Measurements from ENCODE around the gene SPATA3.
"Not testable (repeated sequence)": the region's sequence is repeated elsewhere in the genome, so short reads cannot be mapped to it uniquely, and the experiment has no call there.

Gene SPATA3

DNA sequence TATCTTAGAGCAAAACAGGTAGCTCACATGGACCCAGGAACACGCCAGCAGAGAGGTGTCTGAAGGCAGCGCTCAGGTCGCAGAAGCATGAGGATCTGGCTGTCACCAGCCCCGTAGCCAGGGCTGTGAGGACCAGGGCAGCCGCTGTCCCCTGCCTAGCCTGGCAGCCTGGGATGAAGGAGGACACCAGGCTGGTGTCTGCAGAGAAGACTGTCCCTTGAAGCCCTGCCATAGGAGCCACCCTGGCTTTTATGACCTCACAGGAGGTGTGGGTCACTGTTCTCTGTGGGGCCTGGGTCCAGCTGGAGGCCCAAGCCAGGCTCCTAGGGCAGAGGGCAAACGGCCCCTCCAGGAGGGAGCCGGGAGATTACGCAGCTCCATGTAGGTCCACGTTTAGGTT is at the start of gene SPATA3:
TSS of gene SPATA3 (plus strand) at position 301 of the 400 bp plus-strand sequence. CDS start 113 bp downstream, outside the sequence.
- no peak for DNase-seq

DNA sequence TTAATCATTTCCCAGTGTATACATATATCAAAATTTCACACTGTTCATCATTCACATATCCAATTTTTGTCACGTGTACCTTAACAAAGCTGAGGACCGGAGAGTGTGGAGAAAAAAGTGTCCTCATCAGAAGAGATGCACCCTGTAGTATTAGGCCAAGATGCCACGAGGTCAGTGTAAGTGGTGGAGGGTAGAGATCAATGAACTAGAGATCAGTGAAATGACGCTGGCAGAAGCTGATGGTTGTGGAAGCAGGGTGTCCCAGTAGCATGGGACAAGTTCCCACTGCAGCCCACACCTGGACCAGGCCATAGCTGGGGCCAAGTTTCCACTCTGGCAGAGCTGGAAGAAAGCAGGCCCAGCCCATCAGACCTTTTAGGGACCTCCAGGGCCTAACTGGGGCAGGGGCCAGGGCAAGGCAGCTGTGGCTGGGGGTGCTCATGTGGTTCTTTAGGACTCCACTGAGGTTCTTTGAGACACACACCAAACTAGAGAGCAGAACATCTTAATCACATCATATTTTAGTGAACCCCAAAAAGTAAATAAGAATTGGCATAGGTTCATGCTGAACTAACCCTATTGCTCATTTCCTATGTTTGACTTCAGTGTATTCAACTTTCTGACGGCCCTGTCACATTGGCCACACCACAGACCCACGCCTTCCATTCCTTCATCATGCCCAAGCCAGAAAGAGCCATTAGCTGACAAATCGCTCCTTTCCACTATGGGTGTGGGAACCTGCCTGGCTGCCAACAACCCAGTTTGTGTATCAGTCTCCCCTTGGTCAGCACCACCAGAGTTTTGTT is 49.3 kb upstream of the SPATA3 start:
- DNase-seq = no peak

DNA sequence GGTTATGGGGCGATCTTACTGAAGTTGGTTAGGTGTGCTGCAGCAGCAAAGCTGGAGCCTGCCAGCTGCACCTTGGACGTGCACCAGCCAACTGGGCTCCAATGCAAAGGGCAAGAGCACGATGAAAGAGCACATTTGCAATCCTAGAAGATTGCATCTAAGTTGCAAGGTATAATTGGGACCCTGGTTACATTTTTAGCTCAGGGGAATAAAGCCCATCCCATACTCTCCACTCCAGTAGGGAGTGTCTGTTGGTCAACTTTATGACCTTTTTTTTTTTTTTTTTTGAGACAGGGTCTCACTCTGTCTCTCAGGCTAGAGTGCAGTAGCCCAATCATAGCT is 48.7 kb upstream of the SPATA3 start:
- DNase-seq = no peak

DNA sequence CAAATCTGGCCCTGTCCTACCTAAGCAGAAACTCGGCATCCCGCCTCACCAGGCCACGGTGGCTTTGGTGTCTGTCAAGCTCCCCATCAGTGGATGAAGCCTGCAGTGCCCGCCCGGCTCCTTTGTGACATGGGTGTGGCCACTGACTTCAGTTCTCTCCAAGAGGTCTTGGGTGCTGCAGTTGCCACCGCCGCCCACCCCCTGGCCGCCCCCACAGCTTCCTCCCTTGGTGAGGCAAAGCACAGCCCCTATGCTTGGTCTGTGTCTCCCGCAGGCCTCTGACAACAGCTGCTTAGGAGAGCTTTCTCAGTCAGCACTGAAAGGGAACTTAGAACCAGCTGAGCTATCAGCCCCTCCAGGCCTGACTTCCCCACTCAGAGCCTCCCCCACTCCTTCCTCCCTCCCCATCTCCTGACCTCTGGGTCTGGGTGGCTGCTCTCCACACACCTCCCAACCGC is 48.0 kb upstream of the SPATA3 start:
- DNase-seq = no peak

DNA sequence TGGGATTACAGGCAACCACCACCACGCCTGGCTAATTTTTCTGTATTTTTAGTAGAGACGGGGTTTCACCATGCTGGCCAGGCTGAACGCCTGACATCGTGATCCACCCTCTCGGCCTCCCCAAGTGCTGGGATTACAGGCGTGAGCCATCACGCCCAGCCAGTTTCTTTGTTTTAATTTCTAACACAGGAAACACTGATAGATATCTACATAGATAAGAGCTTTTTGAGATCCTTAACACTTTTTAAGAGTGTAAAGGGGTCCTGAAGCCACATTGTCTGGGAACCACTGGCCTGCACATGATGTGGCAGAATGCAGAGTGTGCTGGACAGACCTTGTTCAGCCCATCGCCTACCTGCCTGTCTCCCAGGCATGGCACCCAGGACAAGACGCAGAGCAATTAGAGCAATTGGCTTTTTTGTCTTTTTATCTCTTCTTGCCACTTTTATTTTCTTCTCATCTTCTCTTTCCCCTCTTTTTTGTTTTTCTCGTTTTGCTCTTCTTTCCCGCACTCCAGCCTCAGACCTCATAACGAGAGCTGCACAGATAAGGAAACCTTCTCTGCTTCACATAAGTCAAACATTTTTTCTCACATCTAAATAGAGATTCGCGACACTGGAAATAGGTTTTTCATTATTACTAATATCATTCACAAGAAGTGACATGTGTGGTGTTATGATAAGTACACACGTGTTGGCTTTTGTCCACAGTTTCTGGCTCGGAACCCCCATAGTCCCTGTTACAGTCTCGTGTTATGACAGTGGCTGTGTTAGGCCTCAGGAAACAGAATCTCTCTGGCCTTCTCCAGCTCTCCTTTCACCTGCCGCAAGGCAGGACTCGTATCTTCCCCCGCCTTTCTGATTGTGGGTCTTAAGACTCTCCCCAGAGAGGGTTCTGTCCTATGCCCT is 45.7 kb upstream of the SPATA3 start:
- DNase-seq = no peak

DNA sequence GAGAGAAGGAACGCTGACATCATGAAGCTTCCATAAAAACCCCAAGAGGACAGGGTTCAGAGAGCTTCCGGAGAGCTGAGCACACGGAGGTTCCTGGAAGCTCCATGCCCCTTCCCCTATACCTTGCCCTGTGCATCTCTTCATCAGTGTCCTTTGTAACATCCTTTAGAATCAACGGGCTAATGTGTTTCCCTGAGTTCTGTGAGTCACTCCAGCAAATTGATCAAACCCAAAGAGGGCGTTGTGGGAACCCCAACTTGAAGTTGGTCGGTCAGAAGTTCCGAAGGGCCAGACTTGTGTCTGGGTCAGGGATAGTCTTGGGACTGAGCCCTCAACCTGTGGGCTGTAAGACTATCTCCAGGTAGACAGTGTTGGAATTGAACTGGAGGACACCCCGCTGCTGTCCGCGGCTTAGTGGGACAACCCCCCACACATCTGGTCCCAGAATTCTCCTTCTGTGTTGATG is 45.0 kb upstream of the SPATA3 start:
- DNase-seq = no peak

DNA sequence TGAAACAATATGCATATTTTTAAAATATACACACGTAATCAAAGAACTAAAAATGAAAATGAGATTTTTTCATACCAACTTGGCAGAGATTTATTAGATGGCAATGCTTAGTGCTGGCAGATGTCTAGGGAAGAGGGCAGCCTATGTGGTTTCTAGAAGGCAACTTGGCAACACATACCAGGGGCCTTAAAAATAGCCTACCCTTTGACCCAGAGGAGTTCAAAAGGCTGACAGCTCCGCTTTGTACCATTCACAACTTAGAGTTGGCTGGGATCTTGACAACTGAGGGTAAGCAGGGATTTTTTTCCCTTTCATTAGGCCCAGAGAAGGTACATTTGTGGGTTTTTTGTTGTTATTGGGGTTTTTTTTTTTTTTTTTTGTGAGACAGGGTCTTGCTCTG is 44.5 kb upstream of the SPATA3 start:
- no peak for DNase-seq

DNA sequence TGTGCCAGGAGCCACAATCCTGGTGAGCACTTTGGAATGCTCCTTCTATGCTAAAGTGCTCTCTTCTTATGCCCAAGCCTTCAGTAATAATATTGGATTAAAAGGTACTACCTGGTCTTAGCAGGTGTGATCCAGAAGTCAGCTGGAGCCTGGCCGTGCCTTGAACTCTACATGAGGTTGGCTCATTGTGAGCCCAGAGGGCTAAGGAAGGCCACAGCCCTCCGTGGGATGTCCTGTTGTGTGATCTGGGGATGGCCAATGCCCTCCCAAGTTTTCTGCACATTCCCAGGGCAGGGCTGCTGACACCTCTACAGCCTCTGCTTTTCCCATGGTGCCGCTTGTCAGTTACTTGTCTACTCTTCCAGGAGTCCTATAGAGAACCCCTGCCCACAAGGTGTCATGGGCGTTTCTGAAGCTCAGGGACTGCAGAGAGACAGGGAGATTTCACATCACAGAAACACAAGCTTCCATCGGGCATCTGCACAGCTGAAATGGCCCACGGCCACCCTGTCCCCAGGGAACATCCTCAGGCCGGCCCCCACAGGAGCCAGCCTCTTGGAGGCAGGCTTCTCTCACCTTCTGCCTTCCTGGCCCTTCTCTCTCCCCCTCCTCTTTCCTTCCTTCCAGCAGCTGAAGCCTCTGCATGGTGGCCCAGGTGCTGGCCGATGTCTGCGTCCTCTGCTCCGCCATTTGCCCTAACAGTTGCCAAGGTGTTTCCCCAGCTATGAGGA is 43.5 kb upstream of the SPATA3 start:
- DNase-seq = no peak

DNA sequence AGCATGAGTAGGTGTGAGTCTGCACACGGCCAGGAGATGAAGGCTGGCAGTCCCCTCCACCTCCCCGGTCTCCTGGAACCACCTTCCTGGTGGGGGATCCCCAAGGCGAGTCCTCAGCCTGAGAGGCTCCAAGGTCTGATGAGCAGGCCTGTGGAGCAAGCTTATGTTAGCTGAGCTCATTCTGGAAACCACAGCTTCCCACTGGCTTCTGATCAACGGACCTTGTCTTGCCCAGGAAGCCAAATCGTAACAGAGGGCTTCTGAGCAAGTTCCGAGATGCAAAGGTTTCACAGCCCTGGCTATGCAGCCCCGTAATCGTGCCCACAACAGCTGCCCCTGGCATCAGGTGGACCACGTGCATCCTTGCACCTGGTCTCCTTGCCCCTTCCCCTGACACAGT is 42.1 kb upstream of the SPATA3 start:
- DNase-seq = no peak

DNA sequence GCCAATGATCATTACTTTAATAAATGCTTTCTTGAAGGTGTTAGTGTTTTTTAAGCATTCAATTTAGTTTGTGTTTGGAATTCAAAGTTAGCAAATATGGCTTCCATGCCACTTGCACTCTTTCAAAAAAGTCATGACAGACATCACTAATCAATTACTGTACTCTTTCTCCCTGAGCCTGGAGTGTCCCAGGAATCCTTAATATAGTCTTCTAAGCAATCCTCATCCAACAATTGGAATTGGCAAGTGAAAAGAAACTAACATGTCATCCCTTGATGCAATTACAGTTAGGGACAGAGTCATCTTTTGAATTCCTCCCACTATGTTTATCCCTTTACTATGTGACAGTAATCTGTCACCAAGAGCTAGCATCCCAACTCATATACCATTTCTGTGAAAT is 41.2 kb upstream of the SPATA3 start:
- no peak for DNase-seq

DNA sequence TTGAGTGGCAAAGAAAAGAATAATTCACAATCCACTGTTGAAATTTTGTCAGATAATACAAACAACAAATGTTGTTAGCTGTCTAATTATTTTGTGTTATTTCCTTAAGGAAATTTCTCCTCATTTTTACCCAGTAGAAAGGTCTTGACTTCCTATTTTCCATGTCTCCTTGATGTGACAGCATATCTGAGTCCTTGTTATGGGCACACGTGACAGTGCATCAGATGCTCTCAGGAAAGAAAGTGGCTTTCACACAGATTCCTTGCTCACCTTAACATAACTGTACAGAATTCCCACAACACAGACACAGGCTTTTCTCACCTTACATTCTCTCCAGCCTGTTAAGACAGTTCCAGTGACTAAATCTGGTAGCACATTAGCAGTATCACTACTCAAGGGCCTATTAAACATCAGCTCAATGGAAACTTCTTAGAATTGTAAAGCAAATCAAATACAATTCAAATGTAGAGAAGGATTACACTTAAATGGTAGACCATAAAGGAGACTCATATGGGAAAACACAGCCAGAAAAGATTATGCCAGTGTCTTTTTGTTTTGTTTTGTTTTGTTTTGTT is 40.7 kb upstream of the SPATA3 start:
- no peak for DNase-seq

DNA sequence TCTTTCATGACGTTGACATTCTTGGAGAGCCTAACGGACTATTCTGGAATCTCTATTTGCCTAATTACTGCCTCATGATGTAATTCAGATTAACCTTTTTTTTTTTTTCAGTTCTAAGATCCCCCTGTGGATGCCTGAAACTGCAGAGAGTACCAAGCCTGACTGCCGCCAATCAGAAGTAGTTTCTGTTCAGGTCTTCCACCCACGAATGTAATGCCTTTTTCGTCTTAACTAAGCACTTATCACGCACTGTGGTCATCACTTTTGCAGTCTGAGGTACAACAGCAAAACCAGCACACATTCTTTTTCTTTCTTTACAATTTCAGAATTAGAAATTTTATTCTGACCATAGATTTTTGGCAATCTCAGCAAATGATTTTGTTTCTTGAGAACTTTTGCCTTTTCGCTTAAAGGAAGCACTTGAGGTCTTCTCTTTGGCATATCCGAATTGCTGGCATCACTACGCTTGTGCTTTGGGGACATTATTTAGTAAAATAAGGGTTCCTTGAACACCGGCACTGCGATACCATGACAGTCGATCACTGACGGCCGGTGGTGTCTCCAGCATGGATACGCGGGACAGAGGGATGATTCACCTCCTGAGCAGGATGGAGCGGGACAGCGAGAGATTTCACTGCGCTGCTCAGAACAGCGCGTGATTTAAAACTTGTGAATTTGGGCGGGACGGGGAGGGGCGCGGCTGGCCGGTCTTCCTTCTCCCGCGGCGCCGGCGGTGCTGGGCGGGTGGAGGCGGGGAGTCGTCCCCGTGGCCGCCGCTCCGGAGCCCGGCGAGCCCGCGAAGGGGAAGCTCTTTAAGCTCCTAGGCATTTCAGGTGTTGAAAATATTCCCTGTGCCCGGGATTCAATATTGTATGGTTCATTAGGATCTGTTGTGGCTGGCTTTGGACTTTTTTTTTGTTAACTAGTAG is 38.8 kb upstream of the SPATA3 start:
- no peak for DNase-seq

DNA sequence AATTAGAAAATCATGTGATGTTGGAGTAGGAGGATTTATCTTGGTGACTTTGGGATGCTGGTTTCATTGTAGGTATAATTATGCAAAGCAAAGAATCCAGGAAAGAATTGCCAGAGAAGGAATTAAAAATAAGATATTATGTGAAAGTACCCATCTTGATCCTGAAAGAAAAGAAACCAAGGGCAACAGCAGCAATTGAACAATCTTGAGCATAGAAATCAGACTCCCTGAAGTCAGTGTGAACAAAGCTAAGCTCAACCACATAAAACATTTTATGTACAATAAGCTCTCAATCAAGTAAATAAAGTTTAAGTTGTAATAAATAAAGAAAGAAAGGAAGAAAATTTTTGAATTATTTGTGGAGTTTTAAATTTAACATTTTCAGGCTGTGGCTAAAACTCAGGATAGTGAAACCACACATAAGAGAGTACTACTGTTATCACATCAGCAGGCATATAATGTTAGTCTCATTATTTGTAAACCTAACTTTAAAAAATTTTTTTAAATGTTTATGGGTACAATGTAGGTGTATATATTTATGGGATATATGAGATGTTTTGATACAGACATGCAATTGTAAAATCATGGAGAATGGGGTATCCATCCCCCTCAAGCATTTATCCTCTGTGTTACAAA is 38.0 kb upstream of the SPATA3 start:
- DNase-seq = no peak

DNA sequence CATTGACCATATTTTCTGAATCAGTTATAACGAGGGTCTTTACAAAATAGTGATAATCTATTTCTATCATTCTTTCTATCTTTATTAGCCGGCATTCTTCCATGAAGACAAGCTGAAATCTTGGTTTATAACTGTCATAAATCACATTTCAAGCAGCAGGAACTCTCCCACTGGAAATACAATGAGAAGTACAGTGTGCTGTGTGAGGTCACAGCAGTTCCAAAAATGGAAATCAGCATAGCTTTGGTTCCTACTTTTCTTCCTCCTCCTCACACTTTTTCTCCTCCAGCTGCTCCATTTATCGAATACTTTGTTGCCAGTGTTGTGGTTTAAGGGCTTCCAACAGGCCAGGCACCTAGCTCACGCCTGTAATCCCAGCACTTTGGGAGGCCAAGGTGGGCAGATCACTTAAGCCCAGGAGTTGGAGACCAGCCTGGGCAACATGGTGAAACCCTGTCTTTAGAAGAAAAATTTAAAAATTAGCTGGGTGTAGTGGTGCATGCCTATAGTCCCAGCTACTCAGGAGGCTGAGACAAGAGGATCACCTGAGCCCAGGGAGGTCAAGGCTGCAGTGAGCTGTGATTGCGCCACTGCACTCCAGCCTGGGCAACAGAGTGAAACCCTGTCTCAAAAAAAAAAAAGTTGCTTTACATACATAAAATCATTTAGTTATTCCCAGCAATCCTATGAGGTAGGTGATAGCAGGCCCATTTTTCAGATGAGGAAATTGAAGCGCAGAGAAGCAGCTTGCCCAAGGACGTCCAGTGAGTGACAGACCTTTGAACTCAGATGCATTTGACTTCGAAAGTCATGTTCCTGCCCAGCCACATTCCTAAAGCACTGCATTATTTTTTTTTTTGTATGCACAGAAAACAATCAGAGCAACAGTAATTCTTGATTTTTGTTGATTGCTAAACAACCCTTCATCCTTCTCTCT is 36.8 kb upstream of the SPATA3 start:
- DNase-seq = no peak

DNA sequence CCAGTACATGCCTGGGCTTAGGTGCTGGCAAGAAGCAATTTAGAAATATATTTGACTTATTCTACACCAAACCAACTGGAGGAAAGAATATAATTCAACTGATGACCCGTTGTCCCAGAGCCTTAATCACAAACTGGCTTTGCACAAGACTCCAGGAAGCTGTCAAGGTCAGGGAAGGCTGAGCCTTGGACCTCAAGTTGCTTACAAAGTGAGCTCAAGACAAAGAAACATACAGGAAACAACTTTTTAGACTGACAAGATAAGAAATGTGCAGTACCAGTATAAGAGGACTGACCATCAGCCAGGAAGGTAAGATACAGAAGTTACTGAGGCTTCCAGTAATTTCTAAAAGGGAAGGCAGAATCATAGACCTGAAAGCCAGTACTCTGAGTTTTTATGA is 35.9 kb upstream of the SPATA3 start:
- no peak for DNase-seq

DNA sequence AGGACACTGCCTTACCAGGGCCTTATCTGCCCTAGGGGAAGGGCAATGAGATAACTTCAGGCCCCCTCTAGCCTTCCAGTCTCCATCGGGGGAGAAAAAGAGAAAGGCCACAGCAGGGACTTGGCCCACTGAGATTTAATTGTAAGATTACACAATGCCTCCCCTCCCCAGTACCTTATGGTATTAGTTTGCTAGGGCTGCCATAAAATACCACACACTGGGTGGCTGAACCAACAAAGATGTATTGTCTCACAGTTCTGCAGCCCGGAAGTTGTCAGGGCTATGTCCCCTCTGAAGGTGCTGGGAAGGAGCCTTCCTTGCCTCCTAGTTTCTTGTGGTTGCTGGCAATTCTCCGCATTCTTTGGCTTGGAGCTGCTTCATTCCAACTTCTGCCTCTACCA is 34.8 kb upstream of the SPATA3 start:
- DNase-seq = no peak

DNA sequence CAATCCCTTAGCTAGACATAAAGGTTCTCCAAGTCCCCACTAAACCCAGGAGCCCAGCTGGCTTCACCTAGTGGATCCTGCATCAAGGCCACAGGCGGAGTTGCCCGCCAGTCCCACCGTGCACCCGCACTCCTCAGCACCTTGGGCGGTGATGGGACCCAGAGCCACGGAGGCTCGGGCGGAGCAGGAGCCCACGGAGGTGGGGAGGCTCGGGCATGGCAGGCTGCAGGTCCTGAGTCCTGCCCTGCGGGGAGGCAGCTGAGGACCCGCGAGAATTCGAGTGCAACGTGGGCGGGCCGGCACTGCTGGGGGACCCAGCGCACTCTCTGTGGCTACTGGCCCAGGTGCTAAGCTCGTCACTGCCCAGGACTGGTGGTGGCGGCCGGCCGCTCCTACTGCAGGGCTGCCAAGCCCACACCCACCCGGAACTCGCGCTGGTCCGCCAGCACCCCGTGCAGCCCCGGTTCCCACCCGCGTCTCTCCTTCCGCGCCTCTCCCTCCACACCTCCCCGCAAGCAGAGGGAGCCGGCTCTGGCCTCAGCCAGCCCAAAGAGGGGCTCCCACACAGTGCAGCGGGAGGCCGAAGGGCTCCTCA is 31.7 kb upstream of the SPATA3 start:
- DNase-seq = no peak

DNA sequence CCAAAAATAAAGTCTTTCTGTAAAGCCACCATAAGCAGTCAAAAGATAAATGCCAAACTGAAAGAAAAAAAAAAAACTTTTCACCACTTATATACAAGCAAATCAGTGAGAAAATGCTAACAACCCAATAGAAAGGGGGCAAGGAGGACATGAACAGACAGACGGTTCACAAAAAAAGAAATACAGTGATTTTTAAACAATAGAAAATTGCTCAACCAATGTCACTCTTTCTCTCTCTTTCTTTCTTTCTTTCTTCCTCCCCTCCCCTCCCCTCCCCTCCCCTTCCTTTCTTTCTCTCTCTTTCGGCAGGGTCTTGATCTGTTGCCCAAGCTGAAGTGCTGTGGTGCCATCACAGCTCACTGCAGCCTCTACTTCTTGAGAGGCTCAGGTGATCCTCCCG is 28.8 kb upstream of the SPATA3 start:
- DNase-seq = no peak

DNA sequence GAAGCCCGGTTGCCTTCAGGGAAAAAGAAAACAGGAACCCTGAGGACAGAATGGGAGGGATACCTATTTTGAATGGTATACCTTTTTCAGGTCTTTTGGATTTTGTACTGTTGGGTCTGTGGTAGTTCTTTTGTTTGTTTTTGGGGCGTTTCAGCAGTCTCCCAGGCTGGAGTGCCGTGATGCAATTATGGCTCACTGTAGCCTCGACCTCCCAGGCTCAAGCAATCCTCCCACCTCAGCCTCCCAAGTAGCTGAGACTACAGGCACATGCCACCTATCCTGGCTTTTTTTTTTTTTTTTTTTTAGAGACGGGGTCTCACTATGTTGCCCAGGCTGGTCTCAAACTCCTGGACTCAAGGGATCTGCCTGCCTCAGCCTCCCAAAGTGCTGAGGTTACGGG is 27.6 kb upstream of the SPATA3 start:
- DNase-seq = not testable (repeated sequence)
